NT2/D1 (cell line): ENCODE results near the gene CSF2RB.

Experiments used
- SUZ12 ChIP-seq: IDR thresholded peaks from 2 replicates; pipeline ENCODE4 v1.6.1; 2011; ENCODE audit not compliant: insufficient read length, insufficient read depth; ENCODE audit errors: extremely low read depth
- YY1 ChIP-seq: IDR thresholded peaks from 2 replicates; pipeline ENCODE4 v1.6.1; 2011; ENCODE audit not compliant: insufficient read length, insufficient read depth

- TF ChIP-seq SUZ12 (no peak), YY1 (no peak)
Measured at GRCh38 chr22:36986242-36986821, 72.9 kb downstream of the CSF2RB start.
